Mammary epithelial cell (primary cell): ENCODE data around the gene GARRE1.

Experiments
- CTCF ChIP-seq, 2 donors: IDR thresholded peaks in 1 of 2; conservative IDR thresholded peaks in 1 of 2; 2 replicates each; pipeline ENCODE4 v1.5.1; 2011 to 2012; ENCODE audit warnings: inconsistent platforms in 2 of 2, low read length in 2 of 2, mild to moderate bottlenecking in 2 of 2, control low read depth in 1 of 2, low read depth in 1 of 2; ENCODE audit not compliant: insufficient read depth in 1 of 2; ENCODE audit errors: extremely low read depth in 1 of 2
- EZH2 ChIP-seq: IDR thresholded peaks from 2 replicates; pipeline ENCODE4 v1.6.1; 2012; ENCODE audit warnings: low read length, inconsistent platforms, borderline replicate concordance

- no peak for TF ChIP-seq CTCF (conservative IDR thresholded peaks at IDR 0.05 in 1 of 2, IDR thresholded peaks at IDR 0.05 in 1 of 2; ENCODE audit: extremely low read depth in 1 of 2, insufficient read depth in 1 of 2, low read depth in 1 of 2, low read length in 2 of 2)
- TF ChIP-seq EZH2: no peak
Observed at GRCh38 chr19:34231439-34231838, 22.9 kb upstream of the GARRE1 start.
